ENCODE measurements around the gene MYO18B.
"Not testable (repeated sequence)": the region's sequence is repeated elsewhere in the genome, so short reads cannot be mapped to it uniquely, and the experiment has no call there.

Gene MYO18B

GRCh38 chr22:25741692-25742626, at the start of gene MYO18B:
TSS of gene MYO18B (plus strand) at chr22:25742188. CDS start at chr22:25761093, 18,905 bp downstream.
- DNase-seq, result no peak

DNA sequence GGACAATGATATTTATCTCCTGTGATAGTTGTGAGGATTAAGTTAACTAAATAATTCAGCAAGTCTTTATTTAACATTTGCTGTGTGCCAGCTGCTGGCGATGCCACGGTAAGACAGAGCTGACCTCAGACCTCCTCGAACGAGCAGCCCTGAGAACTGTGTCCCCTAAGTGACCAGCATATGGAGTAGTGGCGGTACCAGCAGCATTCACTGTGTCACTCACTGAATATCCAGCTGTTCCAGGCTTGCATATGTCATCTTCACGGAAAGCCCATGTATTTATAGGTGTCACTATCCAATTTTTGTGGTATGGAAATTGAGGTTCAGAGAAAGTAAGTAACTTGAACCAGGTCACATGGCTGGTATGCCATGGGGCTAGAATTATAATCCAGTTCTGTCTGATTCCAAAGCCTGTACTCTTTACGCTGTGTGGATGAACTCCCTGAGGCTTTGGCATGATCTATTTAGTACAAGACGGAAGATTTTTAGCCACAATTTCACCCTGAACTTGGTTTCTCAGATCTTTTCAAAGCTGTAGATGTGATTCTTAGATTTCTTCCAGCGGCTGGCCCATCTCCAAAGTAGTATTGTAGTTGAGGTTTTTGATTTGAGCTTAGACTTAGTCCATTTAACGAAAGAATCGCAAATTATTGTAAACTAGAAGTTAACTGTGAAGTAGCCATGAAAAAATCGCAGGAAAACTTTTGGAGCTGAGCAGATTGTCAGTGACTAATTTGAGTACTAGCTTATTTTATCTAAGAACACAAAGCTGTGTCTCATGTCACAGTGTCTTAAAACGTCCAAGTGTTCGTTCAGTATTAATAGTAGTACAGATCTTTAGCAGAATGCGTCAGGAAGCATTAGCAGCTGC, 49.4 kb upstream of the MYO18B start:
- DNase-seq, result no peak

GRCh38 chr22:25693268-25693565, 48.8 kb upstream of the MYO18B start:
- DNase-seq, result no peak

- DNase-seq, result no peak
Observed at GRCh38 chr22:25694196-25694907, 47.6 kb upstream of the MYO18B start.

- no peak for DNase-seq
Observed at GRCh38 chr22:25695146-25695545, 46.8 kb upstream of the MYO18B start.

GRCh38 chr22:25696763-25697162, 45.2 kb upstream of the MYO18B start:
- no peak for DNase-seq

GRCh38 chr22:25697181-25697664, 44.8 kb upstream of the MYO18B start:
- DNase-seq, result no peak

DNA sequence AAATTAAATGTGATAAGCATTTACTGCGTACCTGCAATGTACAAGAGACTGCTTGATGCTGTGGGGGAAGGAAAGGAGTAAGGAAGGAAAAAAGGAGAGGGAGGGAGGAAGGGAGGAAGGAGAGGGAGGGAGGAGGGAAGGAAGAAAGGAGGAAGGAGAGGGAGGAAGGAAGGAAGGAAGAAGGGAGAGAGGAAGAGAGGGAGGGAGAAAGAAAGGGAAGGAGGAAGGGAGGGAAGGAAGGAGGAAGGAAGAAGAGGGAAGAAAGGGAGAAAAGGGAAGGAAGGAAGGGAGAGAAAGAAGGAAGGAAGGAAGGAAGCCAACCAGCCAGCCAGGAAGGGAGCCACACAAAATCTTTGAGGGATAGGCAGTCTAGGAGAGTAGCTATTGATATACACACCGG, 44.0 kb upstream of the MYO18B start:
- no peak for DNase-seq

DNA sequence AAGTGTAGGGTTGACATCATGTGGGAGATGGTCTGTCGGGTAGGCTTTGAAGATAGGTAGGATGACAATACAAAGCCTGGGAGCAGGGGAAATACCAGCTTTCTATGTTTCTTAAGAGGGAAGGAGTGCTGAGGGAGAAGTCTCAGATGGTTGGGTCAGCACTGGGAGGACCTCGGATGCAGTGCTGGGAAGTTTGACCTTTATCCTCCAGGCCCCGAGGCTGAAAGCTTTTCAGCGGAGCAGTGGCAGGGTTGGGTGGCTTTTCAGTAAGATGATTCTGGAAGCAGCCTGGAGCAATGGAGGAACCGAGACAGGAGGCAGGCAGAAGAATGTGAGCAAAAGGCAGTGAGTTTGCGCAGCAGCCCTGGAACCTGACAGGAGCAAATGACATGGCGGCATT, 43.5 kb upstream of the MYO18B start:
- no peak for DNase-seq

DNA sequence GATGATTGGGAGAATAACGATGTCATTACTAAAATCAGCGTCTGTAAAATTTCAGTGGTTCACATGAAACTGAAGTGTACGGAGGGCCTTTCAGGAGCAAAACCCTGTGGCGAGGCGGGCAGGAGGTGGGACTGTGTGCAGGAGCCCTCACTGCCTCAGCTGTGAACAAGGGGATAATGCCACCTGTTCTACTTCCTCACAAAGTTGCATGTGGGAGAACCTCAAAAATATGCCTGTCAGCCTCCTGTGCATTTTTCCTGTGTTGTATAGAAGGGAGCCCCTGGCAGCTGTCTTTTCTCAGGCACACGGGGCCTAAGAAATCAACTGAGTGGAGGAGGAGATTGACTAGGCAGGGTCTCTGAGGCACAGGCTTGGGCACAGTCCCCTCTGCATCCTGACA, 43.0 kb upstream of the MYO18B start:
- DNase-seq, result no peak

GRCh38 chr22:25701056-25701780, 40.8 kb upstream of the MYO18B start:
- DNase-seq, result no peak

GRCh38 chr22:25702040-25702439, 39.9 kb upstream of the MYO18B start:
- DNase-seq, result peak; percentile 21

GRCh38 chr22:25702571-25703167, 39.3 kb upstream of the MYO18B start:
- no peak for DNase-seq

GRCh38 chr22:25704701-25705100, 37.3 kb upstream of the MYO18B start:
- no peak for DNase-seq

DNA sequence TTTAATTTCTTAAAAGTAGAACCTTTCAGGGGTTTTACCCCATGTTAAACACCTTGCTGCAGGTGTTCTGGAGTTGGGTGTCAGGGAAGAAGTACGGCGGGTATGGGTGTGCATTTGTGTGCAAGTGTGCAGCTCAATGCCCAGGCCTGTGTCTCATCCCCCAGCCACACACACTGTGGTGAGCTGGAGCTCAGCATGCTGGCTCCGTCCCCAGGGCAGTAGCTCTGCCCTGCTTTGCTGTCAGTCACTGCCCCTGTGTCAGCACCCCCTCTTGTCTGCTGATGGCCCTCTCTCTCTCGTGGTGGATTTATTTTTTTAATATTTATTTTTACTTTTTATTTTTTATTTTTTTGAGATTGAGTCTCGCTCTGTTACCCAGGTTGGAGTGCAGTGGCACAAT, 35.8 kb upstream of the MYO18B start:
- DNase-seq, result no peak

DNA sequence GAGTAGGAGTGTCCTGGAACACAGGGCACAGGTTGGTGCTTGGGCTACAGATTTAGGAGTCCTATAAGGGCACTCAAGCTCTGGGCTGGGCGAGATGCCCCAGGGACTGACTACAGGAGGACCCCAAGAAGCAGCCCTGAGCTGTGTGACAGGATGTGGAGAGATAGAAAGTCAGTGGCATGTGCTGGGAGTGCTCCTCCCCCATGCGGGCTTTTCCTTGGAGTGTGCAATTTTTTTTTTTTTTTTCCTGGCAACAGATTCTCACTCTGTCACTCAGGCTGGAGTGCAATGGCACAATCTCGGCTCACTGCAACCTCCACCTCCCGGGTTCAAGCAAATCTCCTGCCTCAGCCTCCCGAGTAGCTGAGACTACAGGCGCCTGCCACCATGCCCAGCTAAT, 33.6 kb upstream of the MYO18B start:
- DNase-seq, result not testable (repeated sequence)

GRCh38 chr22:25709758-25710157, 32.2 kb upstream of the MYO18B start:
- DNase-seq, result no peak

DNA sequence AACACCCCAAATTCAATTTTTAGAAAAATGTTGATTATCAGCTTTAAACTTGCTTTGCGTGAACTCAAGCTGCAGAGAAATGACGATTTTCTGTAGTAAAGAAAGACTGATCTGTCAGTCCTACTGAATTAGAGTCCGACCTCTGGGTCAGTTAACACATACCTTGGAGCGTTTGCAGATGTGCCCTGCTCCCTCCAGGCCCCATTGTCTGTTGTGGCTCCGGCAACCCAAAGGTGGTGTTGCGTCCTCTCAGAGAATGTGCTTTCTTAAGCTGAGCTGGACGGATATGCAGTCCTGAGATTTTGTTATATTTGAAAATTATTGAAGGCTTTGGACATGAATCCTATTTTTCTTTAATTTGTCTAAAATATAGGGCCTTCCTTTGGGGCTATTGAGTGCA, 31.5 kb upstream of the MYO18B start:
- DNase-seq, result no peak

DNA sequence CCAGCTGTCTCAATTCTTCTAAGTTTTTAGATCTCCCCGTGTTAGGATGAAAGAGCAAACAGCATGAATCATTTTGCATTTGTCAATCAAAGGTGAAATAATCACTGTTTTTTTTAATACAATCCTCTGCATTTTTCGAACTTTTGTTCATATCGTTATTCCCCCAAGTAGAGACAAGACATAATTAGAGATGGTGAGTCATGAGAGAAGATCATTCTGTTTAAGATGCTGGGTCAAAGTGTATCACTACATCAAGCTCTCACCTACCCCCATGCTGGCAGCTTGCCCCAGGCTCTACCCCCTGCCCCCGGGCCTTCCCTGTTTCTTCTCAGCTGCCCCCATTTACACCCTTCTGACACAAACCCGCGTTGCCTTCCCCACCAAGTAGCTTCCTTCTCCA, 30.5 kb upstream of the MYO18B start:
- DNase-seq, result no peak

DNA sequence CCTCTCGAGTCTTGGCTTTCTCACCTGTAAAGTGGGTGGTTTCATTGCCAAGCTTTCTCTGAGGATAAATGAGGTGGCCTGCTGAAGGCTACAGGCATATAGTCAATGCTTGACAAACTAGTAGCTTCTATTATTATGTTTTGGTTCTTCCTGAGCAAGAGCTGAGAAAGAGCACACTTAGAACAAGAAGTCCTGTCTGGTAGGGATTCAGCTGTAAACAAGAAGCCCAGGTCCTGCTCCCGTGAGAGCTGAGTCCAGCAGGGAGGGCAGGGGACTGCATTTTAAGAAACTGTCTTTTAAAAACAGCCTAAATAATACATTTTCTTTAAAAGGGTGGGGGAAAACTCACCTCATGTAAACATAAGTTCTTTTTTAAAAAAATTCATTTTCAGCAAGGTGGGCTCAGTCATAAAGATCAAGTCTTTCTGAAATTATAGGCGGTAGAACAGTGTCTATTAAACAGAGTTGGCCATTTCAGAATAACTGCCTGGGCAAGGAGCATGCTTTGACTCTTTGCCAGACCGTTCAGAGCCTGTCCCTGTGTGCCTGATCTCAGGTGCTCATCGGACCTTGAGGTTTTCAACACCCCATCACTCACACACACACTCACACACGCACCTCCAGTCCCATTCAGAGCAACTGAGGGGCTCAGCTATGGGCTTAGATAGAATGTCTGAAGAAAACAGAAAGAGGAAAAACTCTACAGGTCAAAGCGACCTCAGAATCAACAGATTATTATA, 29.2 kb upstream of the MYO18B start:
- no peak for DNase-seq

GRCh38 chr22:25714070-25714469, 27.9 kb upstream of the MYO18B start:
- DNase-seq, result no peak
